ENCODE data around the gene BTG1. TPM values are rescaled to one million over a fixed set of nuclear protein-coding genes. Genes with fewer than 3 reads are reported as not detected.

The BTG1 gene
- total and polyA plus RNA-seq, 2 of the 4 experiments (the other 2 are of a cell fraction) = 3.8 to 33.5 TPM

- ChIA-PET CTCF (interaction anchor here (0.6 to 2.2 kb wide), 6 partner anchors 13 to 761 kb away, joined by 3 to 15 read pairs (median 6); no protein-coding TSS in a partner anchor), POLR2A (ENCODE audit: unreplicated experiment) (no interaction called here)
- no peaks in the 10 kb centered on the region for H3K9me3 ChIP-seq (ENCODE audit: control insufficient read depth, insufficient read depth, low read length)
- peaks cover 28% of the 10 kb centered on the region for H3K36me3 ChIP-seq (ENCODE audit: control insufficient read depth, insufficient read depth, low read length)
- no peaks in the 10 kb centered on the region for H3K9me1 ChIP-seq (ENCODE audit: insufficient read depth, low read length)
- peak overlapping the region; percentile 66 for H3K56ac ChIP-seq (ENCODE audit: extremely low read depth, insufficient read depth, low read length)
- H3K4me3 ChIP-seq (ENCODE audit: insufficient read depth, low read depth, low read length) = peak overlapping the region; percentile 88
- peak overlapping the region; percentile 64 for H3K27ac ChIP-seq (ENCODE audit: insufficient read depth, low read length)
- peak overlapping the region; percentile 80 for H3K4me2 ChIP-seq (ENCODE audit: low read depth, low read length)
- no peak overlapping the region for H2BK15ac ChIP-seq (ENCODE audit: low read depth, low read length)
- H3K4ac ChIP-seq (ENCODE audit: low read depth, low read length) = peak overlapping the region; percentile 22; the same call in 1 of the 2 replicates
- H2AFZ ChIP-seq (replicated peaks; ENCODE audit: low read length, poor library complexity) = no peak overlapping the region
- peak overlapping the region; percentile 79 for H2BK5ac ChIP-seq (ENCODE audit: low read depth, low read length, poor library complexity, severe bottlenecking)
- H4K5ac ChIP-seq (ENCODE audit: low read depth, low read length) = peak overlapping the region; percentile 25; the same call in 1 of the 2 replicates
- intact Hi-C loops (cut with micrococcal nuclease) = loop anchor here (5.0 kb wide), 2 partner anchors 81 to 261 kb away; no protein-coding TSS in a partner anchor
- no peaks in the 10 kb centered on the region; the same call in 1 of the 2 replicates for H3K4me1 ChIP-seq (ENCODE audit: control insufficient read depth, insufficient read depth, low read length)
- no peaks in the 10 kb centered on the region for H3K27me3 ChIP-seq (ENCODE audit: control insufficient read depth, insufficient read depth, low read length)
- TSS peak; percentile 68 for BruUV-seq (replicated peaks)
- no peak for ATAC-seq (ENCODE audit: low read depth)
- H3K18ac ChIP-seq (ENCODE audit: low read depth, low read length) = peak overlapping the region; percentile 67; the same call in 1 of the 2 replicates
- no peak overlapping the region for H4K8ac ChIP-seq (ENCODE audit: low read depth in 2 of 2, low read length in 2 of 2)
- peak overlapping the region; percentile 70; the same call in 1 of the 2 replicates for H3K14ac ChIP-seq (replicated peaks; ENCODE audit: low read depth, low read length)
- no peak overlapping the region for H2BK120ac ChIP-seq (ENCODE audit: low read depth, low read length)
- no peak overlapping the region for H4K91ac ChIP-seq (ENCODE audit: insufficient read depth, low read depth, low read length)
- DNase-seq = no peak
- H2BK20ac ChIP-seq (ENCODE audit: low read depth, low read length) = no peak overlapping the region; the same call in 1 of the 2 replicates
- H3K23ac ChIP-seq (ENCODE audit: low read depth, low read length) = peak overlapping the region; percentile 97
- no CpG with 5 or more reads among the region's 1 CpG for WGBS, 2 experiments (ENCODE audit: extremely low coverage in 2 of 2, insufficient read length in 1 of 2)
- H2AK5ac ChIP-seq (ENCODE audit: low read depth, low read length) = no peak overlapping the region
- in situ Hi-C loops (cut with MboI; ENCODE audit: low sequenced_read_pairs) = loop anchor here (5.0 to 10.0 kb wide), 2 partner anchors 429 to 758 kb away; no protein-coding TSS in a partner anchor
- TF ChIP-seq MAZ (IDR thresholded peaks at IDR 0.05; ENCODE audit: borderline replicate concordance, low read depth, low read length) (no peak), ELK1 (IDR thresholded peaks at IDR 0.05; ENCODE audit: borderline replicate concordance, low read depth, low read length) (no peak), POLR2A (IDR thresholded peaks at IDR 0.05; ENCODE audit: low read depth, low read length) (no peak), RCOR1 (IDR thresholded peaks at IDR 0.05; ENCODE audit: insufficient replicate concordance, low read length) (no peak), CEBPB (IDR thresholded peaks at IDR 0.05; ENCODE audit: low read depth, low read length) (no peak), USF2 (IDR thresholded peaks at IDR 0.05; ENCODE audit: low read depth, low read length) (no peak), MAFK (IDR thresholded peaks at IDR 0.05; ENCODE audit: low read depth, low read length) (no peak), FOS (IDR thresholded peaks at IDR 0.05; ENCODE audit: low read depth, low read length) (no peak), SMC3 (IDR thresholded peaks at IDR 0.05; ENCODE audit: low read depth, low read length) (no peak), BHLHE40 (IDR thresholded peaks at IDR 0.05; ENCODE audit: low read depth, low read length) (no peak), MXI1 (IDR thresholded peaks at IDR 0.05; ENCODE audit: borderline replicate concordance, low read depth, low read length) (no peak), RFX5 (IDR thresholded peaks at IDR 0.05; ENCODE audit: low read depth, low read length) (no peak), CHD1 (IDR thresholded peaks at IDR 0.05; ENCODE audit: low read depth, low read length) (no peak), RAD21 (IDR thresholded peaks at IDR 0.05; ENCODE audit: low read length) (no peak), CTCF (conservative IDR thresholded peaks at IDR 0.05; ENCODE audit: low read depth, low read length) (no peak), NFE2L2 (IDR thresholded peaks at IDR 0.05; ENCODE audit: low read depth, low read length) (no peak)
- H3K79me1 ChIP-seq (ENCODE audit: low read depth in 1 of 2, low read length in 2 of 2) = peaks cover 5 to 6% of the 10 kb centered on the region in 2 experiments; a peak in 1 of 4 replicates
- H3K9ac ChIP-seq (ENCODE audit: low read depth, low read length) = peak overlapping the region; percentile 98
- peaks cover 27% of the 10 kb centered on the region for H4K20me1 ChIP-seq (ENCODE audit: insufficient read depth, low read length)
- no peak overlapping the region for H2AK9ac ChIP-seq (replicated peaks; ENCODE audit: low read depth, low read length, poor library complexity)
- dilution Hi-C loops (cut with HindIII; ENCODE audit: low sequenced_read_pairs, unreplicated experiment) = no loop called here
Observed at GRCh38 chr12:92143258-92143657, 2.4 kb downstream of the BTG1 start.
